K562 (cell line): Measurements from ENCODE around the gene RRH. TPM values are rescaled to one million over a fixed set of nuclear protein-coding genes. Genes with fewer than 3 reads are reported as not detected.

Experiments used
- ZFP1 ChIP-seq: fragments of 450-650 bp; formaldehyde crosslinking; IDR thresholded peaks from 2 replicates; pipeline ENCODE4 v1.4.0; 2020; ENCODE audit warnings: mild to moderate bottlenecking, mixed read lengths
- ZNF124 ChIP-seq: sonication (generic); formaldehyde crosslinking; IDR thresholded peaks from 2 replicates; pipeline ENCODE4 v1.8.1; 2022; ENCODE audit warnings: missing genetic modification reagents
- ZNF695 ChIP-seq: fragments of 450-650 bp; formaldehyde crosslinking; IDR thresholded peaks from 2 replicates; pipeline ENCODE4 v1.4.0; 2020; ENCODE audit warnings: mild to moderate bottlenecking, moderate library complexity
- ZNF717 ChIP-seq: fragments of 250-450 bp; sonication (Bioruptor Pico); IDR thresholded peaks from 2 replicates; pipeline ENCODE4 v1.5.0; 2021
- polyA plus RNA-seq, 8 experiments: library from polyadenylated mRNA; depleted of rRNA in 4 of 8; stranded (reverse) in 5 of 8; unstranded in 3 of 8; fragments of >200 nt; fragmentation: Nextera tagmentation in 2 of 8; fragmentation: Illumina TruSeq in 1 of 8; extraction: Ambion mirVana in 2 of 8; extraction: Trizol in 1 of 8; gene quantifications; 2 replicates each; pipeline versions ENCODE4 v1.2.1 to v1.2.3, GENCODE V29; 2011 to 2014; ENCODE audit warnings: inconsistent platforms in 1 of 8, missing spikeins in 1 of 8
- total RNA-seq, 7 experiments: library from RNA; depleted of rRNA in 6 of 7; stranded (reverse); fragments of >200 nt in 6 of 7; fragmentation: Illumina TruSeq in 2 of 7; extraction: Trizol in 2 of 7; gene quantifications; 2 replicates each; pipeline versions ENCODE4 v1.2.1 to v1.2.3, GENCODE V29; 2011 to 2021; ENCODE audit warnings: low replicate concordance in 1 of 7
- TF ChIP-seq, protein P1 (sequence below), 2 experiments: fragments of 450-650 bp; formaldehyde crosslinking in 1 of 2; IDR thresholded peaks; 2 replicates each; pipeline versions ENCODE4 v1.4.0 to v1.6.1; 2014 to 2020; ENCODE audit warnings: mild to moderate bottlenecking in 2 of 2, borderline replicate concordance in 1 of 2, low read depth in 1 of 2
- TF ChIP-seq, protein P2 (sequence below): fragments of 250-450 bp; sonication (Bioruptor Pico); IDR thresholded peaks from 2 replicates; pipeline ENCODE4 v1.4.0; 2020
- TF ChIP-seq, protein P3 (sequence below): fragments of 250-450 bp; sonication (Bioruptor Pico); IDR thresholded peaks from 2 replicates; pipeline ENCODE4 v1.9.0; 2021; ENCODE audit warnings: mild to moderate bottlenecking, inconsistent platforms

Gene RRH
- total and polyA plus RNA-seq, 9 of the 15 experiments (the other 6 are each of a cell fraction or from before 2014, with no cell fraction given) = 0.04 to 0.31 (median 0.12) TPM; not detected in 3

DNA sequence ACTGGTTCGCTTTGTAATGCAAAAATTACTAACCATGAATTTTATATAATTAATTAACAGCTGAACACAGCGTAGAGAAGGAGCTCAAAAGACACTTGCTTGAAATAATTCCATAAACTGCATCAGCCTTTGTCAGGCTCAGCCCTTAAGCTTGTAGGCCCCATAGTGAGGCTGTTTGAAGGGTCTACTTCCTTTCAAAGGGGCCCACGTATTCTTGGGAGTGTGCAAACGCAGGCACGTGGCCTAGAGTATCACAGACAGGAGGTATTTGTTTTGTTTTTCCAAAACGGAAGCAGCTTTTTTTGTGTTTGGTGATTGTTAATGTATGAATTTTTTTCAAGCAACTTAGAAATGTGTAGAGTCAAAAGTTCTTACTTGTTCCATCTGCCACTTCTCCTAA is 59.3 kb downstream of the RRH start (continued):
- TF ChIP-seq, protein P1, sequence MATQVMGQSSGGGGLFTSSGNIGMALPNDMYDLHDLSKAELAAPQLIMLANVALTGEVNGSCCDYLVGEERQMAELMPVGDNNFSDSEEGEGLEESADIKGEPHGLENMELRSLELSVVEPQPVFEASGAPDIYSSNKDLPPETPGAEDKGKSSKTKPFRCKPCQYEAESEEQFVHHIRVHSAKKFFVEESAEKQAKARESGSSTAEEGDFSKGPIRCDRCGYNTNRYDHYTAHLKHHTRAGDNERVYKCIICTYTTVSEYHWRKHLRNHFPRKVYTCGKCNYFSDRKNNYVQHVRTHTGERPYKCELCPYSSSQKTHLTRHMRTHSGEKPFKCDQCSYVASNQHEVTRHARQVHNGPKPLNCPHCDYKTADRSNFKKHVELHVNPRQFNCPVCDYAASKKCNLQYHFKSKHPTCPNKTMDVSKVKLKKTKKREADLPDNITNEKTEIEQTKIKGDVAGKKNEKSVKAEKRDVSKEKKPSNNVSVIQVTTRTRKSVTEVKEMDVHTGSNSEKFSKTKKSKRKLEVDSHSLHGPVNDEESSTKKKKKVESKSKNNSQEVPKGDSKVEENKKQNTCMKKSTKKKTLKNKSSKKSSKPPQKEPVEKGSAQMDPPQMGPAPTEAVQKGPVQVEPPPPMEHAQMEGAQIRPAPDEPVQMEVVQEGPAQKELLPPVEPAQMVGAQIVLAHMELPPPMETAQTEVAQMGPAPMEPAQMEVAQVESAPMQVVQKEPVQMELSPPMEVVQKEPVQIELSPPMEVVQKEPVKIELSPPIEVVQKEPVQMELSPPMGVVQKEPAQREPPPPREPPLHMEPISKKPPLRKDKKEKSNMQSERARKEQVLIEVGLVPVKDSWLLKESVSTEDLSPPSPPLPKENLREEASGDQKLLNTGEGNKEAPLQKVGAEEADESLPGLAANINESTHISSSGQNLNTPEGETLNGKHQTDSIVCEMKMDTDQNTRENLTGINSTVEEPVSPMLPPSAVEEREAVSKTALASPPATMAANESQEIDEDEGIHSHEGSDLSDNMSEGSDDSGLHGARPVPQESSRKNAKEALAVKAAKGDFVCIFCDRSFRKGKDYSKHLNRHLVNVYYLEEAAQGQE (IDR thresholded peaks at IDR 0.05; ENCODE audit: borderline replicate concordance) = no peak
- TF ChIP-seq, protein P1 (CRISPR knock-in tag; IDR thresholded peaks at IDR 0.05; ENCODE audit: low read depth) = no peak
- TF ChIP-seq, protein P2, sequence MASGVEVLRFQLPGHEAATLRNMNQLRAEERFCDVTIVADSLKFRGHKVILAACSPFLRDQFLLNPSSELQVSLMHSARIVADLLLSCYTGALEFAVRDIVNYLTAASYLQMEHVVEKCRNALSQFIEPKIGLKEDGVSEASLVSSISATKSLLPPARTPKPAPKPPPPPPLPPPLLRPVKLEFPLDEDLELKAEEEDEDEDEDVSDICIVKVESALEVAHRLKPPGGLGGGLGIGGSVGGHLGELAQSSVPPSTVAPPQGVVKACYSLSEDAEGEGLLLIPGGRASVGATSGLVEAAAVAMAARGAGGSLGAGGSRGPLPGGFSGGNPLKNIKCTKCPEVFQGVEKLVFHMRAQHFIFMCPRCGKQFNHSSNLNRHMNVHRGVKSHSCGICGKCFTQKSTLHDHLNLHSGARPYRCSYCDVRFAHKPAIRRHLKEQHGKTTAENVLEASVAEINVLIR (CRISPR knock-in tag) = no peak
- TF ChIP-seq ZNF717 (CRISPR knock-in tag) (no peak), ZFP1 (CRISPR knock-in tag) (no peak), ZNF695 (CRISPR knock-in tag) (no peak), ZNF124 (no peak)
- TF ChIP-seq, protein P3, sequence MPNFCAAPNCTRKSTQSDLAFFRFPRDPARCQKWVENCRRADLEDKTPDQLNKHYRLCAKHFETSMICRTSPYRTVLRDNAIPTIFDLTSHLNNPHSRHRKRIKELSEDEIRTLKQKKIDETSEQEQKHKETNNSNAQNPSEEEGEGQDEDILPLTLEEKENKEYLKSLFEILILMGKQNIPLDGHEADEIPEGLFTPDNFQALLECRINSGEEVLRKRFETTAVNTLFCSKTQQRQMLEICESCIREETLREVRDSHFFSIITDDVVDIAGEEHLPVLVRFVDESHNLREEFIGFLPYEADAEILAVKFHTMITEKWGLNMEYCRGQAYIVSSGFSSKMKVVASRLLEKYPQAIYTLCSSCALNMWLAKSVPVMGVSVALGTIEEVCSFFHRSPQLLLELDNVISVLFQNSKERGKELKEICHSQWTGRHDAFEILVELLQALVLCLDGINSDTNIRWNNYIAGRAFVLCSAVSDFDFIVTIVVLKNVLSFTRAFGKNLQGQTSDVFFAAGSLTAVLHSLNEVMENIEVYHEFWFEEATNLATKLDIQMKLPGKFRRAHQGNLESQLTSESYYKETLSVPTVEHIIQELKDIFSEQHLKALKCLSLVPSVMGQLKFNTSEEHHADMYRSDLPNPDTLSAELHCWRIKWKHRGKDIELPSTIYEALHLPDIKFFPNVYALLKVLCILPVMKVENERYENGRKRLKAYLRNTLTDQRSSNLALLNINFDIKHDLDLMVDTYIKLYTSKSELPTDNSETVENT = no peak
